ENCODE data around the gene PDE4D.

GRCh38 chr5:59732806-59733205, 160.7 kb downstream of the PDE4D start:
- TF ChIP-seq, protein P1, sequence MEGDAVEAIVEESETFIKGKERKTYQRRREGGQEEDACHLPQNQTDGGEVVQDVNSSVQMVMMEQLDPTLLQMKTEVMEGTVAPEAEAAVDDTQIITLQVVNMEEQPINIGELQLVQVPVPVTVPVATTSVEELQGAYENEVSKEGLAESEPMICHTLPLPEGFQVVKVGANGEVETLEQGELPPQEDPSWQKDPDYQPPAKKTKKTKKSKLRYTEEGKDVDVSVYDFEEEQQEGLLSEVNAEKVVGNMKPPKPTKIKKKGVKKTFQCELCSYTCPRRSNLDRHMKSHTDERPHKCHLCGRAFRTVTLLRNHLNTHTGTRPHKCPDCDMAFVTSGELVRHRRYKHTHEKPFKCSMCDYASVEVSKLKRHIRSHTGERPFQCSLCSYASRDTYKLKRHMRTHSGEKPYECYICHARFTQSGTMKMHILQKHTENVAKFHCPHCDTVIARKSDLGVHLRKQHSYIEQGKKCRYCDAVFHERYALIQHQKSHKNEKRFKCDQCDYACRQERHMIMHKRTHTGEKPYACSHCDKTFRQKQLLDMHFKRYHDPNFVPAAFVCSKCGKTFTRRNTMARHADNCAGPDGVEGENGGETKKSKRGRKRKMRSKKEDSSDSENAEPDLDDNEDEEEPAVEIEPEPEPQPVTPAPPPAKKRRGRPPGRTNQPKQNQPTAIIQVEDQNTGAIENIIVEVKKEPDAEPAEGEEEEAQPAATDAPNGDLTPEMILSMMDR (conservative IDR thresholded peaks at IDR 0.05; ENCODE audit: low read depth, low read length), result no peak
- no peak for TF ChIP-seq EZH2 (IDR thresholded peaks at IDR 0.05; ENCODE audit: low read length, unreplicated experiment)
- no peak for TF ChIP-seq EZH2phosphoT487 (IDR thresholded peaks at IDR 0.05; ENCODE audit: borderline replicate concordance, low read length)
